GM19468 (cell line): ENCODE results near the gene IL20.
A peak's percentile ranks its signal among the peaks of the same experiment; 100 is the strongest.

Experiments used
- ATAC-seq: cut with Tn5 transposase; IDR thresholded peaks from one replicate; pipeline ENCODE4 v1.9.1; 2021; ENCODE audit warnings: mild to moderate bottlenecking, moderate library complexity, moderate number of reproducible peaks; ENCODE audit not compliant: unreplicated experiment; ENCODE audit errors: extremely low read depth

Gene IL20

DNA sequence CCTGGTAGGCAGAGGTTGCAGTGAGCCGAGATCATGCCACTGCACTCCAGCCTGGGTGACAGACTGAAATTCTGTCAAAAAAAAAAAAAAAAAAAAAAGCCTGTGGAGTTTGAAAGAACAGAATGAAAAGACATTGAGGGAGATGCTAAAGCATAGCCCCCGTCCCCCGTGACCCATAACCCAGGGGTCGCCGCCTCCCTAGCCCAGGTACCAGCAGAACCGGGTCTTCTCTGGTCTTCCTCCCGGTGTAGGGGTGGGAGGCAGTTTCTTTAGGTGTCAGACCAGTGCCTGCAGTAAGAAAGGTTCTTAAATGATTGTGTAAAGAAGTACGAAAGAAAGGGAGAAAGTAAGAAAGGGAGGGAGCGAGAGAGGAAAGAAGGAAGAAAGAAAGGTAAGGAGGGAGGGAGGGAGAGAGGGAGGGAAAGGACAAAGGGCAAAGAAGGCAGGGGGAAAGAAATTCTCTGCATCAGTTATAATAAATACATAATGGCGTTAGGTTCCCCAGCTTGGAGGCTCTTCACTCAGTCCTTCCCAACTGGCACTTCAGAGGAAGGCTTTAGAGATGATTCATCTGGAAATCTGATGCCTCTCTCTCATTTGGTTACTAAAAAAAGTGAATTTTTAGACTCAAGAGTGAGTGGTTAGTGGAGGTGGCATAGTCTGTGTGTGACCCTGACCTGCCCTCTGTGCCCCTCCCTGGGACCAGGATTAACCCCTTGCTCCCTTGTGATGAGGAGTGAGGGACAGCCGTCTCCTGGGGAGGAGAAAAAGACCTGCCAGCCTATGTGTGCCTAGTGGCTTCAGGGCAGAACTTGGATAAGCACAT, 32.9 kb downstream of the IL20 start:
- ATAC-seq = no peak

DNA sequence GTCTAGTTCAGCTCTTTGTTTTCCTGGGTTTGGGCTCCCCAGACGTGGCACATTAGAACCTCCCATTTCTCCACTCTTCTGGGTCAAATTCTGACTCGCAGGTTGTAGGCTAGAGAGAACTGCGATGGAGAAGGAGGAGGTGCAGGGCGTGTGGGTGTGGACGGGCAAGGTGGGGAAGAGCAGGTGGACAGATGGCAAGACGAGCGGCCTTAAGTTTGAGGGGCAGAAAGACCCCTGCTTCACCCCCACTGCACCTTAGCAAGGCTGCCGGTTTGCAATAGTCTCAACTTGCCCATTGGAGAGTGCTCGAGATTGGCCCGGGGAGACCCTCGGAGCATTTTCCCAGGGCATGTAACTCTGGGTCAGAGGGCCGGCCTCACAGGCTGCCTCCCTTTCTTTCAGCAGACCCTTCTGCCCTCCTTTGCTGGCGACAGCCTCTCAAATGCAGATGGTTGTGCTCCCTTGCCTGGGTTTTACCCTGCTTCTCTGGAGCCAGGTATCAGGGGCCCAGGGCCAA, 33.5 kb downstream of the IL20 start:
- no peak for ATAC-seq

DNA sequence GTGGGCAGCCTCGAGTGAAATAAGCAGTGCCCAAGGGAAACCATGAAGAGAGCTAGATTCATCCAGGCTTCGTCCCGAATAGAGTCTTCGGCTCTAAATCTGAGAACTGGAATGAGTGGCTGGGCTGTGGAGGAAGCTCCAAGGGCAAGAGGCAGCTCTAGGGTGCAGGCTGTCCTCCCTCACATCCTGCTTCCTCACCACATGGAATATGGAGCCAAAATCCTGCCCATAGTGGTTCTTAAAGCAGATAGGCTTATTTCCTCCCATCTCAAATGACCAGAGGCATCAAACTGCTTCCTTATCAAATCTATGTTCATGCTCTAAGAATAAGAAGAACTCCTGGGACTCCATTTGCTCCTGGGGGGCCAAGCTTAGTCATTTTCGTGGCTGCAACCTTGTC, 34.3 kb downstream of the IL20 start:
- ATAC-seq = no peak

DNA sequence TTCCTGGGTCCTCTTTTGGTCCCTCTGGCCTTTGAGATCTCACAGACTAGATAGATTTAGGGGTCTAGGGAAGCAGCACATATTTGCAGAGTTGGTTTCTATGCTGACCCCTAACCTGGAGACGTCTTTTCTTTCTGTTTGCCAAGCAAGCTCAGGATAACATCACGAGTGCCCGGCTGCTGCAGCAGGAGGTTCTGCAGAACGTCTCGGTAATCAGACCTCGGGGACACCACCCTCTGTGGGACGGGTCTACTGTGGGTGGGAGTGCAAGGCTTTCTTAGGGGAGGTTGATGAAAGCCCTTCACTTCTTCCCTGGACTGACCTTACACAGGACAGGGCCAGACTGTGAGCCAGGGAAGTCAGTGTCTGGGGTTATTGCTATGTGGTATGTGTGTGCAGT, 34.7 kb downstream of the IL20 start:
- ATAC-seq = no peak

DNA sequence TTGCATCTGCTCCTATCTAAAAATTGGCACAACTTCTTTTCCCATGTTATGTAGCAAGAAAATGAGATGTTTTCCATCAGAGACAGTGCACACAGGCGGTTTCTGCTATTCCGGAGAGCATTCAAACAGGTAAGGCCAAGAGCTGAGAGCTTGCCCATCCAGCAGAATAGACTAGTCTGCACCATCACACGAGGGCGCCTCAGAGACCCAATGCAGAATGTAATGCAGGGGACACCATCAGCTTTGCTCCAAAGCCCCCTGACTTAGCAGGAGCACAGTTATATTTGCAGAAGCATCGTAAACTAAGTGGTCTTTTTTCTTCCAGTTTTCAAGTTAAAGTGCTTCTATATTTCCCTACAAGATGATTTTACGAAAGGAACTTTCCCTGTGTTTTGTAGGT, 36.5 kb downstream of the IL20 start:
- ATAC-seq = no peak

DNA sequence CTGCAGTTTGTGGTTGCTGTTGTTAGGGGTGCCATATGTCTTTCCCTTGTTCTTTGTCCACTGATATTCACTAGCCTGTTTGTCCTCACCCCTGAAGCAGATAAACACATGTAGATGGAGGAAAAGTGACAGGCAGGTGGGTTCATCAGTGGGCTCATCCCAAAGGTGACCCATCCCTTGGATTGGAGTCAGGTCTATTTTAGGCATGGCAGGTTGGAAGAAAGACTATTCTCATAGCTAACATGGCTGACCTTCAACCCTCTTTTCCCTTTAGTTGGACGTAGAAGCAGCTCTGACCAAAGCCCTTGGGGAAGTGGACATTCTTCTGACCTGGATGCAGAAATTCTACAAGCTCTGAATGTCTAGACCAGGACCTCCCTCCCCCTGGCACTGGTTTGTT, 37.3 kb downstream of the IL20 start:
- no peak for ATAC-seq

DNA sequence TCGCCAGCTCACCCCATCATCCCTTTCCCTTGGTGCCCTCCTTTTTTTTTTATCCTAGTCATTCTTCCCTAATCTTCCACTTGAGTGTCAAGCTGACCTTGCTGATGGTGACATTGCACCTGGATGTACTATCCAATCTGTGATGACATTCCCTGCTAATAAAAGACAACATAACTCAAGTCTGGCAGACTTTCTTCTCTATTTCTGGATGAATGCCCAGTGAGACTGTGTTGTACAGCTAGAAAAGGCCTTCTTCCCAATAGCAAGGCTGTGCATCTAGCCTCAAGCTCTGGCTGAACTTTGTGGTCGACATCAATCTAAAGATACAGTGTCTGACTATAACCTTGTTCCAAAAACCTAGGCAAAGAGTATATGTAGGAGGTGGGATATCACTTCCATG, 38.3 kb downstream of the IL20 start:
- no peak for ATAC-seq

DNA sequence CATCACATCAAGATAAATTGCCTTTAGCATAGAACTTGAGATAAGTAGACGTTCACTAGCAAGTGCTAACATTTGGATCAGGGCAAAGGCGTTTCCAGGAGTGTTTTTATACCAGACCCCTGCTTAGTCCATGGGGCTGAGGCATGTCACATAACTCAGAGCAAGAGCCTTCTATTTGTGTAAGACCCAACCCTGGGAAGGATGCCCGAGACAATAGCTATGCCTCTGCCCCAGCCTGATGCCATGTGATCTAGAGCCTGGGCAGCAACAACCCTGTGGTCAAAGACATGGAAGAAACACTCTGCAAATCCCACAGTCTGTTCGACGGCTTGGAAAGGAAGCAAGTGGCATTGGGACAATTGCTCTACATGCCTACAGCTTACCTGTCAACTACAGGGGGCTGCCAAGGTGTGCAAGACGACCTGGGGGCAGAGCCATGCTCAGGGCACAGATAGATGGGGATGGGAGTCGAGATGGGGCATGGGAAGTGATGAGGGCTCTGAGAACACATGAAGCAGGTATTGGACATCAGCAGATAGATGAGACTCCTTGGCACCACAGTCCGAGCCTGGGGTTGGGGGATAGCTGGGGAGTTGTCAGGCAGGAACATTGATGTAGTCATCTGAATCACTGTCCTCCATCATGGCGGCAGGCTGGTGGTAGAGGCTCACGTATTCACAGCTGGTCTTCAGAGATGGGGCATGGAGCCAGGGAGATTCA, 39.2 kb downstream of the IL20 start:
- ATAC-seq = no peak

DNA sequence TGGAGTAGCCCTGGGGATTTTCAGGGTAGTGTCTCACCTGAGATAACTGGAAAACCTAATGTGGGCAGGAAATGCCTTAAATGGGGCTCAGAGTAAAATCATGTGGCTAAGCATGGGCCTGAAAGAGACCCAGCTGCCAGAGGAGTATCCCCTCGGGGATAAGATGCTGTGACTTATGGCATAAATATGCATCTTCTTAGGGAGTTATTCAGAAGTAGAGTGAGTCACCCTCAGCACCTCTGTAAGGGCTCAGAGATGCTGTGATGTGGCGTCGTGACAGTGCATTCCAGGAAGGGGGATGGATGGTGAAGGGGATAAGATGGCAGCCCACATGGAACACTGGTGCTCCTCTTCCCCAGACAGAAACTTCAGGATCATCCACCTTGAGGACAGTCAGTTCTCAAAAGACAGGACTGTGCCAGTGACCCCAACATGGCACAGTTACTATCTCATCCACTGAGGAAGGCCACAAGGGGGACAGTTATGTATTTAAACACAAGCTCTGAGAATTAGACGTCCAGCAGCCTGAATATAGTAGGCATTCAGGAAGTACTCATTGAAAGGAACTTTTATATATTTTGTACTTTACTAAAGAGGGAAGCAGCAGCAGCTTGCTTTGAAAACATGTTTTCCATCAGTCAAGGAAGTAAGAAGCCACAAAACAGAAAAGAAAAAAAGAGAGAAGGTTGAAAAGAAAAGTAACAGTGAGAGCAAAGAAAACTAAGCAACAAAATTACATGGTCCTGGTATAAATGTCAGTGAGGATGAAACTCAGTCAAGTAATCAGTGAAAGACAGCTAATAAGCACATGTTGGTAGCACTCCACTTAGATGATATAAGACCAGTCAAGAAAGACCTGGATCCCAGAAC, 40.1 kb downstream of the IL20 start:
- peak; percentile 26 for ATAC-seq

DNA sequence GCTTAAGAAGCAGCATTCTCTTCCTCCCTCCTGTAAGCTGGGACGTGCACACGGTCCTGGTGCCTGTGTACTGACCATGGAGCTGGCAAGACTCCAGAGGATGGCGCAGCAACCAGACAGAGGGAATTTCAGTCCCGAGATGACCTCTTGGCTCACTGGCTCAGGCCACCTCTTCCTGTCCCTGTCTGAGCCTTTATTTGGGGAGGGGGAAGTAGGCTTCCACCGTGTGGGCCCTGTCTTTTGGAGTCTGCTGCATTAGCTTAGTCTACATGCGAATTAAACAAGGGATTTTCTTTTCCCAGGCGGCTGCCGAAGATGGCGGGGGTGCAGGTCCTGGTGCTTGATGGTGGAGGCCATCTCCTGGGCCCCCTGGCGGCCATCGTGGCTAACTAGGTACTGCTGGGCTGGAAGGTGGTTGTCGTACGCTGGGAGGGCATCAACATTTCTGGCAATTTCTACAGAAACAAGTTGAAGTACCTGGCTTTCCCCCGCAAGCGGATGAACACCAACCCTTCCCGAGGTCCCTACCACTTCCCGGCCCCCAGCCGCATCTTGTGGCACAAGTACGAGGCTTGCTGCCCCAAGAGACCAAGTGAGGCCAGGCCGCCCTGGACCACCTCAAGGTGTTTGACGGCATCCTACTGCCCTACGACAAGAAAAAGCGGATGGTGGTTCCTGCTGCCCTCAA, 42.0 kb downstream of the IL20 start:
- no peak for ATAC-seq

DNA sequence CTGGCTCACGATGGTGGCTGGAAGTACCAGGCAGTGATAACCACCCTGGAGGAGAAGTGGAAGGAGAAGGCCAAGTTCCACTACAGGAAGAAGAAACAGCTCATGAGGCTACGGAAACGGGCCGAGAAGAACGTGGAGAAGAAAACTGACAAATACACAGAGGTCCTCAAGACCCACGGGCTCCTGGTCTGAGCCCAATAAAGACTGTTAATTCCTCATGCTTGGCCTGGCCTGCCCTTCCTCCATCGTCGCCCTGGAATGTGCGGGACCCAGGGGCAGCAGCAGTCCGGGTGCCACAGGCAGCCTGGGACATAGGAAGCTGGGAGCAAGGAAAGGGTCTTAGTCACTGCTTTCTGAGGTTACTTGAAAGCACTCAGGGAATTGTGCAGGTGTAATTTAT, 42.6 kb downstream of the IL20 start:
- ATAC-seq = no peak

DNA sequence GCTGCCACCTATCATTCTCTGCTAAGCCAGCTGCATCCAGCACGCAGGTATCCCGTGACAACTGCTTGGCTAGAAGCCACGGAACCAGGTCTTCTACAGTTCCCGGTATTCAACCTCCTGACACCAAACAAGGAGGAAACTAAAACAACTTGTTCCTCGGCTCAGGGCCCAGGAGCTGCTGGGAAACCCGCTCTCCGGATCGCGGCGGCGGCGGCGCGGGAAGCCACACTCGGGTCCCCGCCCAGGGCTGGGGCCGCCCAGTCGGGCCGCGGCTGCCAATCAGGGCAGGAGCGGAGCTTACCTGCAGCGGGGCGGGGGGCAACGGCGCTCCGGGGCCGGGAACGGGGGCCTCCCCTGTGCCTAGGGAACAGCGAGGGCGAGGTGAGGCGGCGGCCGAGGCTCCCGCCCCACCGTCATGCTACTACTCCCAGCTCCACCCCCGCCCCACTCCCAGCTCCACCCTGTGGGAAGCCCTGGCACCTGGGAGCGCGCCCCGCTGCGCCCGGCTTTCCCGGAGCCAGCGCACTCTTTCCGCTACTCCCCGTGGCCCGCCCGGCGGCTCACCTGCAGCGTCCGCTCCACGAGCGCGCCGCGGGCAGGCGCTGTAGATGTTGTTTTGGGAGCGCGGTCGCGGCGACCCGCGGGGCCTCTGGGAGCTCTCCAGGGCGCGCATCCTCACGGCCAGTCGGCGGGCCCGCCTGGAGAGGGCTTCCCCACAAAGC, 43.9 kb downstream of the IL20 start:
- ATAC-seq = no peak

DNA sequence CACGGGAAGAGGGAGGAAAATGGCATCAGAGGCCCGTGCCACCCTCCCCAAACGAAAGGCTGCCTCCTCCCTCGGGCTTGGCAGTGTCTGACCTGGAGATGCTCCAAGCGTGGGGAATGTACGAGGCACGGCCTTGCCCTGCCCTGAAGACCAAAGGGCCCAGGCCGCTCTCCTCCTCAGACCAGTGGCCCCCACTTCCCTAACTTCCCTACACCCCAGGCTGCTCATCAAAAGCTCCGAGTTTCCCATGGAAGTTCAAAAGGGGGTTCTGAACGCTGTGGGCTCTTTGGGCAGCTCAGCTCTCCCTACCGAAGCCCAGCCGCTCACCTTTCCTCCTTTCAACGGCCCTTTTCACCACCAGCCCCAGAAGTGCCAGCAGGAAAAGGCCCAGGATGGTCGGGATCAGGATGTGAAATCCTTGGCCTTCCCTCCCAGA, 44.5 kb downstream of the IL20 start:
- no peak for ATAC-seq

DNA sequence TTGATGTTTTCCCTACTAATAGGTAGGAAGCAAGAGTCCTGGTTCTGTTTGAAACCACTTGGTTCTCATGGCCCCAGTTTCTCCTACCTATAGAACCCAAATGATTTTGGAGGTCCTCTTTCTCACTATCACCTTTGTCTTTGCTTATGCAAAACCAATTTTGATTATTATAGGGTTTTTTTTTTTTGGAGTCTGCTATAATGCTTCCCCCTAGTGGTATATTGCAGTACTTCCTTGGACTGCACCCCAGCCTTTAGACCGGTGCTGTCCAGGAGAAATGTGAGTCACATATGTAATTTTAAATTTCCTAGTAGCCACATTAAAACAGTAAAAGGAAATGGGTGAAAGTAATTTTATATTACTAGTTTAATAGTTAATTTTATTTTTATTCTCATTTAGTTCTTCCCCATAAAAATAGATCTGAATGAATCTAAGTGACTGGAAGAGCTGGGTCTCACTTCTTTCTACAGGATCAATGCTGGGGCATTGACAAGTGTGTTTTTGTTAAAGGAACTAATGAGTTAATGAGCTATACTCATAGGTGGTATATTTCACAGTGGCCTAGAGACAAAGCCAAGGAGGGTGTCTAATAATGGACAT, 45.7 kb downstream of the IL20 start:
- no peak for ATAC-seq

DNA sequence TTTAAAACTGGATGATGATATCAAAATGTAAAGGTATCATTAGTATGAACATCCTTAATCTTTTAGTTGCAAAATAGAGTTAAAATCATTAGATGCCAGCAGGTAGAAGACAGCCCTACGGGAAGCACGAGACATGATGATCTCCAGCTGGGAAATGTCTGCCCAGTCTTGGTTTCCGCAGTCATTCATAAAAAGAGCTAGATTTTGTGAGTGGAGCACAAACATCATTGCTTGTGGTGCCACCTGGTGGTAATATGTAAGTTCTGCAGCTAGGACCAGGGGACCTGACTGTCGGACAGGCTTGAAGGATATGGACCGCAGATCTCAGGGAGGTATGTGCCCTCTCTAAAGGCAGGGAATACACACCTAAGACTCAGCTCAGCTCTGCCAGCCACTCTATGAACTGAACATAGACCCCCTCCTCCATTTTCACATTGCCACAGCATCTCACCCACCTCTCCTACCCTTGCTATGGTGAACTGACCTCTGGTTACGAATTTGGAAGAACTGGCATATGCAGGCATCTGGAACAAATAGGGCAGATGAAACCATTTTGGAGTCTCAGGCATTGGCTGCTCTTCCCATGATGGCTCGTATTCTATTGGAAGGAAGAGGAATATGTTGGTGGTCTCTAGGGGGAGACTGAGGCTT, 47.1 kb downstream of the IL20 start:
- no peak for ATAC-seq

DNA sequence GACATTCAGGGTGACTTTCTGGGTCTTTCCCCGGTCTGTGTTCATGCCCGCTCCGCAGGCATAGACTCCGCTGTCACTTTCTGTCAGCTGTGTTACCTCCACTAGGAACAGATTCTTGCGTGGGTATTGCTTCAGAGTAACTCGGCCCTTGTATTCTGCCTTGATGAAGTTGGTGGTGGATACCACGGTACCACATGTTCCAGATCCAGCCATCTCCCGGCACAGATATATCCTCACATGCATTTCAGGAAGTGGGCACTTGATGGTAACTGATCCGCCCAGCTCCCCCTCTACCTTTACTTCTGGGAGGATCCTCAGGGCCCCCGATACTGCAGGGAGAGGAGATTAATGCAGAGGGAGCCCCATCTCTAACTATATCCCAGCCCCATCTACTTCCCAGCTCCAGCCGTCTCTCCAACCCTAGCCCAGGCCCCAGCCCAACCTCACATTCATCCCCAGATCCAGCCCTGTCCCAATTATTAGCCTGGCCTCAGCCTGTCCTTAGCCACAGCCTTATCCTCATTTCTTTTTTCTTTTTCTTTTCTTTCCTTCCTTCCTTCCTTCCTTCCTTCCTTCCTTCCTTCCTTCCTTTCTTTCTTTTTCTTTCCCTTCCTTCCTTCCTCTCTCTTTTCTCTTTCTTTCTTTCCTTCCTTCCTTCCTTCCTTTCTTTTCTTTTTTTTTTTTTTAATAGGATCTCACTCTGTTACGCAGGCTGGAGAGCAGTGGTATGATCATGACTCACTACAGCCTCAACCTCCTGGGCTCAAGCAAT, 48.5 kb downstream of the IL20 start:
- ATAC-seq = no peak

DNA sequence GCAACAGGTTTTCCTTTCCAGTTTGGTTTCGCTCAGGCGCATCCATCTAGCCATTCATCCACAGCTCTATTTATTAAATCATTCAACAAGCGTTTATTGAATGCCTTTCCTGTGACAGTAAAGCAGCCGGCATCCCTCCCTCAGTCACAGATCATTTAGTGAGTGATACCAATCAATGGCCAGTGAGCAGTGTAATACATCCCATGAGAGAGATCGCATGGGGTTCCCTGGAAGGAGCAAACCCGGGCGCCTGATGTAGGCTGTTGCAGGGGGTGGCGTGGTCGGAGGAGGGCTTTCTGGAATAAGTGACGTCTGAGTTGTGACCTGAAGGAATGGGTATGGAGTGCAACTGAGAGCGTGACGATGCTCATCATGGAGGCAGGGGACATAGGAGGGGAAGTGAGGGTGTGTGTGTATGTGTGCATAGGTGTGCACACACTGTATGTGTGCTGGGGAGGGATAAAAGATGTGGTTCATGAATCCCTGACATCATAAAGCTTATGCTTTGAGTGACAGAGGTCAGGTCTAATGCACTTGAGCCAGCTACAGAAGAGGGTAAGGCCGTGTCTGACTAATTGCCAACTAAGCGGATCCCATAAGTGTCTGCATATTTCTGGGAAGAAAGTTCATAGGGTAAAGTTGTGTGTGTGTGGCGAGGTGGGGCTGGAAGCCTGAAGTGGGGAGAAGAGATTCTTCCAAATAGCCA, 49.8 kb downstream of the IL20 start:
- no peak for ATAC-seq
